ENCODE results near the gene SLC39A1. TPM values are rescaled to one million over a fixed set of nuclear protein-coding genes. Genes with fewer than 3 reads are reported as not detected.

SLC39A1 gene
- total RNA-seq, 4 donors from 2014 or later, result 90.4 to 109 (median 99.5) TPM

DNA sequence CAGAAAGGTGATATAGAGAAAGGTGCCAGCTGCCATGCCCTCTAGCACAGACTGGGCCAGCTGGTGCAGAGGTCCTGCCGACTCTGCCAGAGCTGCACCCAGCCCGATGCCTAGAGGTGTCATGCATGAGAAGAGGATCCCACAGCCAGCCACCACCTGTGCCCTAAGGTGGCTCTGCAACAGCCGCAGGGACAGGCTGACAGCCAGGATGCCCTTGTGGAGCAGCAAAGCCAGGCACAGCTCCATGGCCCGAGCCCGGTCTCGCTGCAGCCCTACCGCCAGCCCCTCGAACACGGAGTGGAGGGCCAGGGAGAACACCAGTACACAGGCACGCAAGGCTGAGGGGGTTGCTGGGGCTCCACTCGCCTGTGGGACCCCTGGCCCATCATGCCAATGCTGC is 3.1 kb downstream of the SLC39A1 start:
- peaks cover 0 to 9% of the 10 kb centered on the region in 2 donors for H3K36me3 ChIP-seq
- 83 to 97% methylated on average over 1 to 11 of the region's 11 CpGs for WGBS, 2 donors
- H3K4me1 ChIP-seq, result peaks cover 40 to 52% of the 10 kb centered on the region in 2 donors
- no peaks in the 10 kb centered on the region for H3K9me3 ChIP-seq
- intact Hi-C loops (cut with DNase I), result no loop called here
- H3K4me3 ChIP-seq (replicated peaks in 1 of 3), result no peak overlapping the region
- no peak for DNase-seq
- no peak overlapping the region for H3K27ac ChIP-seq
- H3K27me3 ChIP-seq, result no peaks in the 10 kb centered on the region
- TF ChIP-seq POLR2A (IDR thresholded peaks at IDR 0.05), result no peak
- TF ChIP-seq, protein P1, sequence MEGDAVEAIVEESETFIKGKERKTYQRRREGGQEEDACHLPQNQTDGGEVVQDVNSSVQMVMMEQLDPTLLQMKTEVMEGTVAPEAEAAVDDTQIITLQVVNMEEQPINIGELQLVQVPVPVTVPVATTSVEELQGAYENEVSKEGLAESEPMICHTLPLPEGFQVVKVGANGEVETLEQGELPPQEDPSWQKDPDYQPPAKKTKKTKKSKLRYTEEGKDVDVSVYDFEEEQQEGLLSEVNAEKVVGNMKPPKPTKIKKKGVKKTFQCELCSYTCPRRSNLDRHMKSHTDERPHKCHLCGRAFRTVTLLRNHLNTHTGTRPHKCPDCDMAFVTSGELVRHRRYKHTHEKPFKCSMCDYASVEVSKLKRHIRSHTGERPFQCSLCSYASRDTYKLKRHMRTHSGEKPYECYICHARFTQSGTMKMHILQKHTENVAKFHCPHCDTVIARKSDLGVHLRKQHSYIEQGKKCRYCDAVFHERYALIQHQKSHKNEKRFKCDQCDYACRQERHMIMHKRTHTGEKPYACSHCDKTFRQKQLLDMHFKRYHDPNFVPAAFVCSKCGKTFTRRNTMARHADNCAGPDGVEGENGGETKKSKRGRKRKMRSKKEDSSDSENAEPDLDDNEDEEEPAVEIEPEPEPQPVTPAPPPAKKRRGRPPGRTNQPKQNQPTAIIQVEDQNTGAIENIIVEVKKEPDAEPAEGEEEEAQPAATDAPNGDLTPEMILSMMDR (IDR thresholded peaks at IDR 0.05), result no peak

DNA sequence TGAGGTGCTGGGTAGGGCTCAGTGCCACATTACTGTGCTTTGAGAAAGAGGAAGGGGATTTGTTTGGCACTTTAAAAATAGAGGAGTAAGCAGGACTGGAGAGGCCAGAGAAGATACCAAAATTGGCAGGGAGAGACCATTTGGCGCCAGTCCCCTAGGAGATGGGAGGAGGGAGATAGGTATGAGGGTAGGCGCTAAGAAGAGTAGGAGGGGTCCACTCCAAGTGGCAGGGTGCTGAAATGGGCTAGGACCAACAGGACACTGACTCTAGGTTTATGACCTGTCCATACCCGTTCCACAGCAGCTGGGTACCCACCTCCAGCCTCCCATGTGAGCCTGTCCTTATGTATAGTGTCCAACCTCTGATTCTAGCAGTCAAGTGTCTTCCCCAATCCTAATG is 3.9 kb downstream of the SLC39A1 start:
- Histone ChIP-seq H3K36me3 (peaks cover 0 to 9% of the 10 kb centered on the region in 2 donors), H3K27ac (peak overlapping the region in 2 of 3 donors; percentile 64 to 78), H3K4me3 (replicated peaks in 1 of 3) (no peak overlapping the region), H3K27me3 (no peaks in the 10 kb centered on the region), H3K4me1 (peaks cover 40 to 45% of the 10 kb centered on the region in 2 donors), H3K9me3 (no peaks in the 10 kb centered on the region)
- TF ChIP-seq POLR2A (IDR thresholded peaks at IDR 0.05), result no peak
- TF ChIP-seq, protein P1 (IDR thresholded peaks at IDR 0.05), result no peak
- WGBS, 2 donors, result 69 to 76% methylated on average over 3 of the region's 3 CpGs
- DNase-seq, result no peak
- intact Hi-C loops (cut with DNase I), result no loop called here

DNA sequence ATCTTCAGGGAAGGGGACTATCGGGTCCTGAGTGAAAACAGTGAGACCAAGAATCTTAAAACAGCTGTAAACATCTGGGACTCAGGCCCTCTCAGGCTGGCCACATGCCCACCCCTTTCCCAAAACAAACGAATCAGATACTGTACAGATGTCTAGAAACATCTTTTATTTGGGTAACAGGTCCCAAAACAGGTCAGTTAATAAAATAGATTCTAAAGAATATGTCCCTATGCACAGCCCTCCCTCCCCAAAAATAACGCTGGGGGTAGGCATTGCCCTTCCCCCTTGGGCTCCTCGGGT is 4.4 kb downstream of the SLC39A1 start:
- Histone ChIP-seq H3K27ac (peak overlapping the region; percentile 47 to 78 (median 64)), H3K4me3 (replicated peaks in 1 of 3) (no peak overlapping the region), H3K9me3 (no peaks in the 10 kb centered on the region), H3K4me1 (peaks cover 36 to 40% of the 10 kb centered on the region in 2 donors), H3K27me3 (no peaks in the 10 kb centered on the region), H3K36me3 (peaks cover 0 to 9% of the 10 kb centered on the region in 2 donors)
- TF ChIP-seq POLR2A (IDR thresholded peaks at IDR 0.05), result no peak
- TF ChIP-seq, protein P1 (IDR thresholded peaks at IDR 0.05), result no peak
- peak in 1 of 2 donors; percentile 27 for DNase-seq
- 20 to 22% methylated on average over 4 of the region's 4 CpGs for WGBS, 2 donors
- intact Hi-C loops (cut with DNase I), result no loop called here

DNA sequence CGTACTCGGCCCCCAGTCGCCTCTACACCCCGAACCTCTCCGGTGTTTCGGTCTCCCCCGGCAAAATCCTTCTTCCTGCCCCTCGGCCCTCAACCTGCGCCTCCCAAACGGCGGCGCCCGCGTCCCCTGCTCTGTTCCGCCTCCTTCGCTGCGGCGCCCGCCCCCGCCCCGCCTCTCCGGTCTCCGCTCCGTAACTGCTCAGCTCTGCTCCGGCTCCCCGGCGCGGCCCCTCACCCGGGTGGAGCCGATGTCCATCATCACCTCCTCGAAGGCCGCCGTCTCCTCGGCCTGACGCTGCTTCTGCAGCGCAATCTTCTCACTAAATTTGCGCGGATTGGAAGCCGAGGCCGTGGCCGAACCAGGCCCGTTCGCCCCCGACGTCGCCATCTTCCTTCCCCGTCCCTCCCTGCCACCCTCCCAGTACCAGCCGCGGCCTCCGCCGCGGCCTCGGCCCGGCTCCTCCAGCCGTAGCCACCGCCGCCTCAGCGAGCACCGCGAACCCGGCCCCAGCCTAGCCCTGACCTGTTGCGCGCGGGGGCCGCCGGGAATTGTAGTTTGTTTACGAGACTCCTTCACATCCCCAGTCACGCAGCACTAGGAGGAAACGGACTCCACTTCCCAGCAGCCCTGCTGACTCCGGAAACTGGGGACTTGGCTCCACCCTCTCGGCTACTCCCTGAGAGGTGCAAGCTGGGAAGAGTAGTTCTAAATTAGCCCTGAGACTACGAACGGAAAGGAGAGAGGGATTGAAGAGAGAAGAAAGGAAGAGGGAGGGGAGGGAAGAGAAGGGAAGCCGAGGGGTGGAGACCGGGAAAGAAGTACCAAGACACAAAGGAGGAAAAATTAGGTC is 5.0 kb downstream of the SLC39A1 start, which contains the start of gene CRTC2:
Gene CRTC2, minus strand, starts transcription at position 502 of the 850 bp plus-strand sequence. Its CDS starts 115 bp downstream, at position 387.
- intact Hi-C loops (cut with DNase I), result no loop called here
- Histone ChIP-seq H3K4me1 (peaks cover 34 to 39% of the 10 kb centered on the region in 2 donors), H3K36me3 (peaks cover 3 to 9% of the 10 kb centered on the region in 2 donors), H3K4me3 (replicated peaks in 1 of 3) (peak within 1 kb of the TSS; percentile 65 to 89 (median 83)), H3K27me3 (no peaks in the 10 kb centered on the region), H3K27ac (peak within 1 kb of the TSS; percentile 78 to 88 (median 84)), H3K9me3 (no peaks in the 10 kb centered on the region)
- DNase-seq, result peak; percentile 100
- TF ChIP-seq, protein P1 (IDR thresholded peaks at IDR 0.05), result no peak
- TF ChIP-seq POLR2A (IDR thresholded peaks at IDR 0.05), result peak; percentile 5 to 76
- WGBS, 2 donors, result 0% methylated on average over 50 to 56 of the region's 75 CpGs

DNA sequence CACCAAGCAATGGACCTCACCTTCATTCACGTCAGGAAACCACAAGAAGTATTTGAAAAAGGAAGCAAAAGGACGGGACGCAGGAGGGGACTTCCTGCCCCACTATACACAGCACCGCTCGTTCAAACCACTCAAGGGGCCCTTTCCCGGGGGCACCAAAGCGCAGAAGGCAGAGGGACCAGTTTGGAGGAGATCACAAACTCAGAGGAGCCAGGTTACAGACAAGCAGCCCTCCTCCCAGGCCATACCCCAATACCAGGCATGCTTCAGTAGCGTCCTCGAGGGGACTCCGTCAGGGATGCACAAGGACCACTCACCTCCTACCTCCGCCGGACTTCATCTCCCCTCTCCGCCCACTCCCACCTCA is 5.6 kb downstream of the SLC39A1 start:
- Histone ChIP-seq H3K36me3 (peaks cover 5 to 9% of the 10 kb centered on the region in 2 donors), H3K9me3 (no peaks in the 10 kb centered on the region), H3K27me3 (no peaks in the 10 kb centered on the region), H3K4me3 (replicated peaks in 1 of 3) (peak overlapping the region; percentile 65 to 89 (median 83)), H3K4me1 (peaks cover 31 to 39% of the 10 kb centered on the region in 2 donors), H3K27ac (peak overlapping the region; percentile 78 to 88 (median 84))
- 0 to 1% methylated on average over 13 of the region's 13 CpGs for WGBS, 2 donors
- no peak for TF ChIP-seq POLR2A (IDR thresholded peaks at IDR 0.05)
- TF ChIP-seq, protein P1 (IDR thresholded peaks at IDR 0.05), result no peak
- intact Hi-C loops (cut with DNase I), result no loop called here
- DNase-seq, result peak; percentile 5 to 30
